GM12875 (cell line): ENCODE data around the gene SMYD5.

ENCODE experiments used
- H3K4me3 ChIP-seq: one replicate; pipeline ENCODE4 v1.5.1; 2011; ENCODE audit warnings: low read depth, low read length, control low read depth
- TF ChIP-seq, protein P1 (sequence below): IDR thresholded peaks from 2 replicates; pipeline ENCODE4 v1.5.1; 2011; ENCODE audit warnings: low read depth, mild to moderate bottlenecking, control low read depth, inconsistent platforms, low read length, moderate library complexity, borderline replicate concordance; ENCODE audit not compliant: insufficient read depth

Gene SMYD5

DNA sequence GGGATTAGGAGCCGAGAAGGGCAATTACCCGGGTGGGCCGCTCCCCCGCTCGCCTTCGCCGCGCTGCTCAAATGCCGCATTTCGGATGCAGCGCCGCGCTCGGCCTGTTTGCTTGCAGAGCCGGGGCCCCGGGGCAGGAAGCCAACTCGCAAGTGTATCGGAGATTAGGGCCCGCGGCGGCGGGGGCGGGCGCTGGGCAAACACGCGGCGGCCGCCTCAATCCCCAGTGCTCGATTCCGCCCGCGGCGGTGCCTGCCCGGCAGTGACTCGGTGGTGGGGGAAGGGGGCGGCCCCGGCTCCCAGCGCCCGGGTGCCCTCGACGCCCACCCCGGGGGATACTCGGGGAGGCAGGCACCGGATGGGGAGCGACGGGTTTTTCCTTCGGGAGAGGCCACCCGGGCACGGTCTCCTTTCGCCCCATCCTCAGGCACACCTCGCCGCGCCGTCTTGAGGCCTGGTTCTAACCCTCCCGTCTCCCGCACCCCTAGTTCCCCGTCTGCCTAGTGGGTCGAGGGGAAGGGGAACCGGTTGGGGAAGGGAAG lies 38.3 kb upstream of the SMYD5 start:
- H3K4me3 ChIP-seq = no peak overlapping the region
- TF ChIP-seq, protein P1, sequence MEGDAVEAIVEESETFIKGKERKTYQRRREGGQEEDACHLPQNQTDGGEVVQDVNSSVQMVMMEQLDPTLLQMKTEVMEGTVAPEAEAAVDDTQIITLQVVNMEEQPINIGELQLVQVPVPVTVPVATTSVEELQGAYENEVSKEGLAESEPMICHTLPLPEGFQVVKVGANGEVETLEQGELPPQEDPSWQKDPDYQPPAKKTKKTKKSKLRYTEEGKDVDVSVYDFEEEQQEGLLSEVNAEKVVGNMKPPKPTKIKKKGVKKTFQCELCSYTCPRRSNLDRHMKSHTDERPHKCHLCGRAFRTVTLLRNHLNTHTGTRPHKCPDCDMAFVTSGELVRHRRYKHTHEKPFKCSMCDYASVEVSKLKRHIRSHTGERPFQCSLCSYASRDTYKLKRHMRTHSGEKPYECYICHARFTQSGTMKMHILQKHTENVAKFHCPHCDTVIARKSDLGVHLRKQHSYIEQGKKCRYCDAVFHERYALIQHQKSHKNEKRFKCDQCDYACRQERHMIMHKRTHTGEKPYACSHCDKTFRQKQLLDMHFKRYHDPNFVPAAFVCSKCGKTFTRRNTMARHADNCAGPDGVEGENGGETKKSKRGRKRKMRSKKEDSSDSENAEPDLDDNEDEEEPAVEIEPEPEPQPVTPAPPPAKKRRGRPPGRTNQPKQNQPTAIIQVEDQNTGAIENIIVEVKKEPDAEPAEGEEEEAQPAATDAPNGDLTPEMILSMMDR = no peak

DNA sequence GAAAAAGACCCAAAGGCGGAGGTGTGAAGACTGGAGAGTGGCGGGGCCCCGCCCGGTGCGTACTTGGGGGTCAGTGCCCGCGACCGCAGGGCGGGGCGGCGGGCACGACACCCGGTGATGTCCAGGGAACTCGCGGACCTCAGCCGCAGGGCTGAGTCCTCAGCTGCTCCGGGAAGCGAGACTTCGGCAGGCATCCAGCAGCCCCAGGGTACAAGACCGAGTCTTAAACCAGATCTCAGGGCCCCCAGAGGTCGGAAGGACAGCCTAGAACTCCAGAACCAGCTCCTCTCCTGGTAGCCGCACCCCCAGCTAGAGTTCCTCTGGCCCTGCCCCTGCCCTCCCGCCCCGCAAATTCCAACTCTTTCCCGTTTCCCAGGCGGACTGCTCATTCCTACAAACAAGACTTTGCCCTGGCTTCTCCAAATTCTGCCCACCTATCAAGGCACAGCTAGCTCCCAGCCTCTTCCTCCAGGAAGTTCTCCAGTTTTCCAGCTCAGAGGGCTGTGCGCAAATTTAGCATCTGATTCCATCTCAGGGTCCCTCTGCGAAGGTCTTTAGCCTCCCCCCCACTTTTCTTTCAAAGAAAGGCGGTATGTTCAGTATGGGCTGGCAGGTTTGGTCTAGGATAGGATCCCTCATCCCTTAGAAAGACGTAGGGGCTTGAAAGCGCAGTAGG lies 37.7 kb upstream of the SMYD5 start:
- H3K4me3 ChIP-seq = no peak overlapping the region
- TF ChIP-seq, protein P1 = 0 out of 2 replicates have a peak, but pooled peaks have one; percentile 16

DNA sequence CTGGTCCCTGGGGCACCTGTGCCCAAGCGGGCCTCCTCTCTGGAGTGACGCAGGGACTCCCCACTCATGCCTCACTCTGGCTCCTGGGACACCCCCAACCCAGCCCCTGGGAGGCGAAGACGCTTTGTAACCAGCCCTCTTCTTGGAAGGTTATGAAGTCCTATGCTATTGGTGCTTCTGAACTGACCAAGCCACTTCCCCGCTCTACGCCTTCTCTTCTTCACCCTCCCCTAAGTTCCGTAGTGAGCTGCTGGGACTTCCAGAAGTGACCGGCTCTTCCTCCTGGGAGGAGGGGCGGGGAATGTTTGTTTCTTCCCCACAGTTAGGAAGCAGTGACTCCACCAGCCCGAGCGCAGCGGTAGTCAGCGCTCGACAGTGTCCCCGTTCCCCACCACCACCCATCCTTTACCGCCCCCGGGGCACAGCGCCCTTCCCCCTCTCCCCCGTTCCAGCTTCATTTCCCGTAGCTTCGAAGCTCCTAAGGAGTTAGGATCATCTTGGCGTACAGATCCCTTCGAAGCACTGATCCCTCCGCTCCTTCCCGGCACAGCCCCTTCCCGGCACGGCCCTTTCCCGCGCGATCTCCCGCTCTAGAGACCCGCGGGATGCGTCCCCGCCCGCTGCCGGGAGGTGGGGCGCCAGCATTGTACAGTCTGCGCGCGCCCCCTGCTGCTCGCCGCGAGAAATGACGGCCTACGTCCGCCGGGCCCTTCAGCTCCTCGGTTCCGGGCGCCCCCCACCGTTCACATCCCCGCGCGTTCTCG lies 37.0 kb upstream of the SMYD5 start:
- peak overlapping the region; percentile 40 for H3K4me3 ChIP-seq
- TF ChIP-seq, protein P1 = peak; percentile 97

GRCh38 chr2:73177645-73178255 lies 36.3 kb upstream of the SMYD5 start:
- TF ChIP-seq, protein P1 = no peak
- no peak overlapping the region for H3K4me3 ChIP-seq

- TF ChIP-seq, protein P1 = no peak
- no peak overlapping the region for H3K4me3 ChIP-seq
Measured at GRCh38 chr2:73185965-73186364, 28.1 kb upstream of the SMYD5 start.

- H3K4me3 ChIP-seq = no peak overlapping the region
- TF ChIP-seq, protein P1 = no peak
Measured at GRCh38 chr2:73187549-73187948, 26.5 kb upstream of the SMYD5 start.
